Measurements from ENCODE around the gene TMEM40. TPM values are rescaled to one million over a fixed set of nuclear protein-coding genes. Genes with fewer than 3 reads are reported as not detected.

The TMEM40 gene
- total RNA-seq, 1 experiment from 2014 or later: not detected

Other genes starting within 250 kb of the TMEM40 start
- gene MKRN2OS, start 213.8 kb downstream of the TMEM40 start, total RNA-seq (2014; rRNA removed): not detected in 2 replicates
- gene MKRN2, start 202.2 kb downstream of the TMEM40 start, total RNA-seq (2014; rRNA removed): 40.3 and 49.9 TPM in 2 replicates
- gene RAF1, start 95.1 kb downstream of the TMEM40 start, total RNA-seq (2014; rRNA removed): 115 and 120 TPM in 2 replicates
- gene CAND2, start 37.4 kb upstream of the TMEM40 start, total RNA-seq (2014; rRNA removed): 0.90 and 2.1 TPM in 2 replicates
- 417 and 1,707 TPM in 2 replicates for gene RPL32, start 82.3 kb upstream of the TMEM40 start, total RNA-seq (2014; rRNA removed)

All from LHCN-M2 (cell line).